KMS-11 (cell line): ENCODE data around the gene B3GLCT.

Experiments used
- H2AFZ ChIP-seq: fragments of 200-600 bp; sonication (generic); 2 replicates; pipeline ENCODE4 v1.6.1; 2016; ENCODE audit warnings: antibody characterized with exemption, mixed run types, low read depth
- H3K27ac ChIP-seq: fragments of 200-600 bp; sonication (generic); 2 replicates; pipeline ENCODE4 v1.6.1; 2016; ENCODE audit warnings: mild to moderate bottlenecking, mixed run types
- H3K27me3 ChIP-seq: fragments of 200-600 bp; sonication (generic); 2 replicates; pipeline ENCODE4 v1.6.1; 2017; ENCODE audit warnings: mild to moderate bottlenecking, low read depth, mixed run types, moderate library complexity; ENCODE audit not compliant: insufficient read depth
- H3K36me3 ChIP-seq: fragments of 200-600 bp; sonication (generic); 2 replicates; pipeline ENCODE4 v1.6.1; 2017; ENCODE audit warnings: mild to moderate bottlenecking, mixed run types; ENCODE audit not compliant: insufficient read depth
- H3K4me1 ChIP-seq: fragments of 200-600 bp; sonication (generic); 2 replicates; pipeline ENCODE4 v1.6.1; 2016; ENCODE audit warnings: mild to moderate bottlenecking, low read depth, mixed run types; ENCODE audit not compliant: poor library complexity, severe bottlenecking
- H3K4me2 ChIP-seq: fragments of 200-600 bp; sonication (generic); 2 replicates; pipeline ENCODE4 v1.7.0; 2016; ENCODE audit warnings: mild to moderate bottlenecking, mixed run types
- H3K4me3 ChIP-seq: fragments of 200-600 bp; sonication (generic); IDR thresholded peaks from 2 replicates; pipeline ENCODE4 v1.6.1; 2017; ENCODE audit warnings: low read depth, low read length, mixed read lengths; ENCODE audit not compliant: insufficient read depth
- H3K79me2 ChIP-seq: fragments of 200-600 bp; sonication (generic); 2 replicates; pipeline ENCODE4 v1.6.1; 2016; ENCODE audit warnings: low read depth, mixed run types; ENCODE audit not compliant: insufficient read depth
- H3K9ac ChIP-seq: fragments of 200-600 bp; sonication (generic); 2 replicates; pipeline ENCODE4 v1.6.1; 2016; ENCODE audit warnings: mild to moderate bottlenecking, mixed run types
- H4K20me1 ChIP-seq: fragments of 200-600 bp; sonication (generic); 2 replicates; pipeline ENCODE4 v1.6.1; 2016; ENCODE audit warnings: mild to moderate bottlenecking, mixed run types; ENCODE audit not compliant: insufficient read depth
- CTCF ChIP-seq: fragments of 200-600 bp; sonication (generic); conservative IDR thresholded peaks from 2 replicates; pipeline ENCODE4 v1.6.1; 2017; ENCODE audit warnings: low read depth, mild to moderate bottlenecking, antibody characterized with exemption, low read length, moderate library complexity, mixed read lengths

The B3GLCT gene

GRCh38 chr13:31327182-31327860, 127.5 kb downstream of the B3GLCT start:
- Histone ChIP-seq H3K4me3 (no peak overlapping the region), H3K27me3 (no peaks in the 10 kb centered on the region), H3K9ac (no peak overlapping the region), H3K4me2 (no peak overlapping the region), H3K79me2 (no peaks in the 10 kb centered on the region), H3K27ac (no peak overlapping the region), H4K20me1 (no peaks in the 10 kb centered on the region), H2AFZ (no peak overlapping the region), H3K4me1 (no peaks in the 10 kb centered on the region), H3K36me3 (no peaks in the 10 kb centered on the region)
- TF ChIP-seq CTCF = no peak

GRCh38 chr13:31328549-31329235, 128.9 kb downstream of the B3GLCT start:
- H3K36me3 ChIP-seq = no peaks in the 10 kb centered on the region
- H3K4me2 ChIP-seq = no peak overlapping the region
- H2AFZ ChIP-seq = no peak overlapping the region
- H3K4me3 ChIP-seq = no peak overlapping the region
- no peaks in the 10 kb centered on the region for H3K79me2 ChIP-seq
- no peaks in the 10 kb centered on the region for H3K4me1 ChIP-seq
- TF ChIP-seq CTCF = no peak
- no peaks in the 10 kb centered on the region for H4K20me1 ChIP-seq
- no peaks in the 10 kb centered on the region for H3K27me3 ChIP-seq
- H3K9ac ChIP-seq = no peak overlapping the region
- H3K27ac ChIP-seq = no peak overlapping the region

- H3K4me1 ChIP-seq = no peaks in the 10 kb centered on the region
- no peak overlapping the region for H3K4me3 ChIP-seq
- H3K36me3 ChIP-seq = no peaks in the 10 kb centered on the region
- H3K9ac ChIP-seq = no peak overlapping the region
- no peaks in the 10 kb centered on the region for H3K79me2 ChIP-seq
- no peaks in the 10 kb centered on the region for H4K20me1 ChIP-seq
- no peaks in the 10 kb centered on the region for H3K27me3 ChIP-seq
- H3K4me2 ChIP-seq = no peak overlapping the region
- no peak overlapping the region for H2AFZ ChIP-seq
- TF ChIP-seq CTCF = no peak
- H3K27ac ChIP-seq = no peak overlapping the region
Measured at GRCh38 chr13:31330236-31330635, 130.5 kb downstream of the B3GLCT start.

GRCh38 chr13:31331068-31331467, 131.3 kb downstream of the B3GLCT start:
- H4K20me1 ChIP-seq = no peaks in the 10 kb centered on the region
- no peak overlapping the region for H3K27ac ChIP-seq
- no peak for TF ChIP-seq CTCF
- H3K36me3 ChIP-seq = no peaks in the 10 kb centered on the region
- no peak overlapping the region for H3K9ac ChIP-seq
- no peak overlapping the region for H3K4me2 ChIP-seq
- H3K27me3 ChIP-seq = no peaks in the 10 kb centered on the region
- no peak overlapping the region for H3K4me3 ChIP-seq
- H3K4me1 ChIP-seq = no peaks in the 10 kb centered on the region
- no peaks in the 10 kb centered on the region for H3K79me2 ChIP-seq
- H2AFZ ChIP-seq = no peak overlapping the region
